ENCODE results near the gene PDZRN4.

GRCh38 chr12:41438854-41439541 is 250.9 kb downstream of the PDZRN4 start:
- TF ChIP-seq CTCF (IDR thresholded peaks at IDR 0.05) (no peak), POLR2A (IDR thresholded peaks at IDR 0.05) (no peak)

Measured in thyroid gland (tissue), 4 donors.